Osteoblast (primary cell): ENCODE results near the gene RELB. TPM values are rescaled to one million over a fixed set of nuclear protein-coding genes. Genes with fewer than 3 reads are reported as not detected.
"Not testable (repeated sequence)": the region's sequence is repeated elsewhere in the genome, so short reads cannot be mapped to it uniquely, and the experiment has no call there.

Experiments
- DNase-seq: peaks from one replicate; pipeline ENCODE4 v3.0.0; 2011; ENCODE audit warnings: low spot score, mixed read lengths; ENCODE audit not compliant: insufficient read length; ENCODE audit errors: missing footprints
- H2AFZ ChIP-seq: 2 replicates; pipeline ENCODE4 v1.6.0; 2011; ENCODE audit warnings: mild to moderate bottlenecking, low read length
- H3K27ac ChIP-seq: 2 replicates; pipeline ENCODE4 v1.5.1; 2011; ENCODE audit warnings: mild to moderate bottlenecking, low read depth, low read length, moderate library complexity
- H3K27me3 ChIP-seq: 2 replicates; pipeline ENCODE4 v1.6.0; 2012; ENCODE audit warnings: mild to moderate bottlenecking, control low read depth, inconsistent platforms, low read length, moderate library complexity; ENCODE audit not compliant: insufficient read depth
- H3K36me3 ChIP-seq: 2 replicates; pipeline ENCODE4 v1.5.1; 2011; ENCODE audit warnings: mild to moderate bottlenecking, low read length, control low read depth, moderate library complexity; ENCODE audit not compliant: insufficient read depth
- H3K4me1 ChIP-seq: 2 replicates; pipeline ENCODE4 v1.5.1; 2011; ENCODE audit warnings: mild to moderate bottlenecking, low read length, control low read depth, moderate library complexity; ENCODE audit not compliant: insufficient read depth
- H3K4me2 ChIP-seq: 2 replicates; pipeline ENCODE4 v1.6.0; 2011; ENCODE audit warnings: mild to moderate bottlenecking, low read length; ENCODE audit not compliant: insufficient read depth
- H3K4me3 ChIP-seq: fragments of 200-600 bp; sonication (generic); 3 replicates; pipeline ENCODE4 v1.5.1; 2012; ENCODE audit warnings: mild to moderate bottlenecking, low read length, inconsistent platforms; ENCODE audit not compliant: insufficient read depth
- H3K79me2 ChIP-seq: 2 replicates; pipeline ENCODE4 v1.6.0; 2012; ENCODE audit warnings: mild to moderate bottlenecking, low read length, control low read depth, inconsistent platforms; ENCODE audit not compliant: insufficient read depth
- H3K9me3 ChIP-seq: 2 replicates; pipeline ENCODE4 v1.5.1; 2011; ENCODE audit warnings: low read depth, low read length, control low read depth
- H4K20me1 ChIP-seq: 2 replicates; pipeline ENCODE4 v1.6.0; 2012; ENCODE audit warnings: mild to moderate bottlenecking, low read length, control low read depth; ENCODE audit not compliant: insufficient read depth
- total RNA-seq: library from RNA; depleted of rRNA; stranded (reverse); fragments of >200 nt; gene quantifications from 2 replicates; pipeline ENCODE4 v1.2.3, GENCODE V29; 2012
- TF ChIP-seq, protein P1 (sequence below): IDR thresholded peaks from 2 replicates; pipeline ENCODE4 v1.5.1; 2011; ENCODE audit warnings: mild to moderate bottlenecking, low read depth, low read length, moderate library complexity; ENCODE audit errors: extremely low read depth

RELB gene
- total RNA-seq, 1 donor = 9.8 TPM

DNA sequence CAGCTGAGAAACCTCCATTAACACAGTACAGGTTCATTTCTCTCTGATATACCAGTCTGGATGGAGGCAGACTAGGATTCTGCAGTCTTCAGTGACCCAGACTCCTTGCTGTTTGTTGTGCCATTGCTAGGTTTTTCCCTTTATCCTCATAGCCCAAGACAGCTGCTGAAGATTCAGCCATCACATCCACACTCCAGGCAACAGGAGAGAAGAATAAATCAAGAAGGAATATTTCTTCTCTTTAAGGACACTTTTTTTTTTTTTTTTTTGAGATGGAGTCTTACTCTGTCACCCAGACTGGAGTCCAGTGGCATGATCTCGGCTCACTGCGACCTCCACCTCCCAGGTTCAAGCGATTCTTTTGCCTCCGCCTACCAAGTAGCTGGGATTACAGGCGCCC lies 31.8 kb upstream of the RELB start:
- Histone ChIP-seq H2AFZ (no peak overlapping the region), H3K36me3 (peaks cover 47% of the 10 kb centered on the region), H3K9me3 (no peaks in the 10 kb centered on the region), H3K79me2 (peaks cover 25% of the 10 kb centered on the region), H3K4me2 (no peak overlapping the region), H3K27me3 (no peaks in the 10 kb centered on the region), H4K20me1 (peaks cover 13% of the 10 kb centered on the region), H3K27ac (no peak overlapping the region), H3K4me3 (no peak overlapping the region), H3K4me1 (no peaks in the 10 kb centered on the region)
- DNase-seq = no peak
- TF ChIP-seq, protein P1, sequence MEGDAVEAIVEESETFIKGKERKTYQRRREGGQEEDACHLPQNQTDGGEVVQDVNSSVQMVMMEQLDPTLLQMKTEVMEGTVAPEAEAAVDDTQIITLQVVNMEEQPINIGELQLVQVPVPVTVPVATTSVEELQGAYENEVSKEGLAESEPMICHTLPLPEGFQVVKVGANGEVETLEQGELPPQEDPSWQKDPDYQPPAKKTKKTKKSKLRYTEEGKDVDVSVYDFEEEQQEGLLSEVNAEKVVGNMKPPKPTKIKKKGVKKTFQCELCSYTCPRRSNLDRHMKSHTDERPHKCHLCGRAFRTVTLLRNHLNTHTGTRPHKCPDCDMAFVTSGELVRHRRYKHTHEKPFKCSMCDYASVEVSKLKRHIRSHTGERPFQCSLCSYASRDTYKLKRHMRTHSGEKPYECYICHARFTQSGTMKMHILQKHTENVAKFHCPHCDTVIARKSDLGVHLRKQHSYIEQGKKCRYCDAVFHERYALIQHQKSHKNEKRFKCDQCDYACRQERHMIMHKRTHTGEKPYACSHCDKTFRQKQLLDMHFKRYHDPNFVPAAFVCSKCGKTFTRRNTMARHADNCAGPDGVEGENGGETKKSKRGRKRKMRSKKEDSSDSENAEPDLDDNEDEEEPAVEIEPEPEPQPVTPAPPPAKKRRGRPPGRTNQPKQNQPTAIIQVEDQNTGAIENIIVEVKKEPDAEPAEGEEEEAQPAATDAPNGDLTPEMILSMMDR = no peak

- H2AFZ ChIP-seq, H3K4me1 ChIP-seq, H3K4me3 ChIP-seq, H3K4me2 ChIP-seq, H3K27me3 ChIP-seq, H3K9me3 ChIP-seq, DNase-seq, H3K27ac ChIP-seq: not testable (repeated sequence)
- Histone ChIP-seq H3K79me2 (peaks cover 19% of the 10 kb centered on the region), H3K36me3 (peaks cover 53% of the 10 kb centered on the region), H4K20me1 (peaks cover 10% of the 10 kb centered on the region)
These were observed 29.8 kb upstream of the RELB start for GRCh38 chr19:44971451-44971850.

DNA sequence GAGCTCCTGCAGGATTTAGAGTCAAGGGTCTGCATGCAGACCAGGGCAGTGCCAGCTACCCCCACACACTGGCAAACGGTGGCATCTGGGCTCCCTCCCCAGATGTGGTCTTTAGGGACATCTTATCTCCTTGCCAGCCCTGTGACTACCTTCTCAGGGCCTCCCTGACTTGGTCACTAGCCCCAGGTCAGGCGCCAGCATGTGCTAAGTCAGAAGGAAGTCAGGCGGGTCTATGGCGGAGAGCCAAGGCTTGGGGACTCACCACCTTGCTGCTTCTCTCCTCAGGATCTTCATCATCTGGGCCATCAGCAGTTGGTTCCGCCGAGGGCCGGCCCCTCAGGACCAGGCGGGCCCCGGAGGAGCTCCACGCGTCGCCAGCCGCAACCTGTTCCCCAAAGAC lies 28.5 kb upstream of the RELB start:
- peak; percentile 18 for DNase-seq
- peaks cover 60% of the 10 kb centered on the region for H3K36me3 ChIP-seq
- no peak overlapping the region for H2AFZ ChIP-seq
- H3K79me2 ChIP-seq = peaks cover 16% of the 10 kb centered on the region
- H4K20me1 ChIP-seq = peaks cover 8% of the 10 kb centered on the region
- H3K27me3 ChIP-seq = no peaks in the 10 kb centered on the region
- H3K4me3 ChIP-seq = no peak overlapping the region
- H3K4me2 ChIP-seq = no peak overlapping the region
- H3K4me1 ChIP-seq = no peaks in the 10 kb centered on the region
- TF ChIP-seq, protein P1 = no peak
- H3K9me3 ChIP-seq = no peaks in the 10 kb centered on the region
- no peak overlapping the region for H3K27ac ChIP-seq

DNA sequence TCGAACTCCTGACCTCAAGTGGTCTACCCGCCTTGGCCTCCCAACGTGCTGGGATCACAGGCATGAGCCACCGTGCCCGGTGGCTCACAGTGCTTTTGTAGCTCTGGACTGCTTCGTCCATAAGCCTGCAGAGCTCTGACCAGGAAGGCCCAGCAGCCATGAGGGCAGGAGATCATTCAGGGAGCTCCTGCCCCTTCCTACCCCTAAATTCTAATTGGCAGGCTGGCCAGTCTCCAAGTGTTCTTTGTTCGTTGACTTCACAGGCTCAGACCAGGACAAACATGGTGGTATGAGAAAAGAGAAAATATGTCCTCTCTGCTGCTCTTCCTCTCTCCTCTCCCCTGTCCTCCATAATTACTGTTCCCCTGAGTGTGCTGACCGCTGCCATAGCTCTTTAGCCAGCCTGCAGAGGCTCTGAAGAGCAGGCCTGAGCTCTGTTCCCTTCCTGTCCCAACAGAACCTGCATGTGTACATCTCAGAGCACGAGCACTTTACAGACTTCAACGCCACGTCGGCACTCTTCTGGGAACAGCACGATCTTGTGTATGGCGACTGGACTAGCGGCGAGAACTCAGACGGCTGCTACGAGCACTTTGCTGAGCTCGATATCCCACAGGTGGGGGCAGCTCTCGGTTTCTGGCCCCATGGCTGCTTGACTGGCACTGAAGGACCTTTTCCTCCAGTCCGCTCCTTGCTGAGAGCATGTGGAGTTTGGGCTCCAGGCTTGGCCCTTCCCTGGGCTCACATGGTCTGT lies 27.1 kb upstream of the RELB start:
- no peaks in the 10 kb centered on the region for H3K9me3 ChIP-seq
- H3K36me3 ChIP-seq = peaks cover 60% of the 10 kb centered on the region
- DNase-seq = peak; percentile 62
- no peak overlapping the region for H3K4me2 ChIP-seq
- no peaks in the 10 kb centered on the region for H3K4me1 ChIP-seq
- H3K4me3 ChIP-seq = no peak overlapping the region
- H3K27ac ChIP-seq = no peak overlapping the region
- H2AFZ ChIP-seq = no peak overlapping the region
- peaks cover 4% of the 10 kb centered on the region for H4K20me1 ChIP-seq
- H3K79me2 ChIP-seq = peaks cover 7% of the 10 kb centered on the region
- TF ChIP-seq, protein P1 = no peak
- H3K27me3 ChIP-seq = no peaks in the 10 kb centered on the region
